GM19452 (cell line): ENCODE results near the gene ORC5.
"Not testable (repeated sequence)": the region's sequence is repeated elsewhere in the genome, so short reads cannot be mapped to it uniquely, and the experiment has no call there.

Experiments used
- ATAC-seq: cut with Tn5 transposase; IDR thresholded peaks from one replicate; pipeline ENCODE4 v1.9.1; 2021; ENCODE audit not compliant: unreplicated experiment

Gene ORC5

DNA sequence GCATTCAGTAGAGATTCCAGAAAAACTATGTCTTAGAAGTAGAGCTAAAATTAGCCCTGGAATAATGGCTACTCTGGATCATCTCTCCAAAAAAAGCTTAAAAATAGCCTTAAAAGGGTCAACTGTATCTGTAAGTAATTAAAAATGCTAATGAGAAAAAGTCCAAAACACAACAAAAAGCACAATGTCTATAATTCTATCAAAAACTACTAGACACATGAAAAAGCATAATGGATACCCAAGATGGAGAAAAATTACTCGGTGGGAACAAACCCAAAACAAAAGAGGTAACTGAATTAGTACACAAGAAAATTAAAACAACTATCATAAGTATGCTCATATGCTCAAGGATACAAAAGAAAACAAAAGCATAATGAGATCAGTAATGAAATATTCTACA is 15.4 kb downstream of the ORC5 start:
- no peak for ATAC-seq

DNA sequence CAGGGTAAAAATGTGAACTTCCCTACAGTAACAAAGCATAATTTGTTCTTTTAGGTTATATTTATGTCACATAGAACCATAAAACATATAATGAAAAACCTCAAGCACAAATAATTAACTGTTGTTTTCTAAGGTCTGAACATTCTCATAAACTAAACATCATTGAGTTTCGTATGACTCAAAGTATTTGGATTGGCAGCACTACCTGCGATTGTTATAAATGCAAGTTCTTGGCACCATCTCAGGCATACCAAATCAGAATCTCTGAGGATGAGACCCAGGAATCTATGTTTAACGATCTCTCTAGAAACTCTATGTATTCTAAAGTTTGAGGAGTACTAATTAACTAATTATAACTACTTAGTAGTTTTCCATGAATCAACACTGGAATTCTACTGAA is 22.5 kb downstream of the ORC5 start:
- no peak for ATAC-seq

DNA sequence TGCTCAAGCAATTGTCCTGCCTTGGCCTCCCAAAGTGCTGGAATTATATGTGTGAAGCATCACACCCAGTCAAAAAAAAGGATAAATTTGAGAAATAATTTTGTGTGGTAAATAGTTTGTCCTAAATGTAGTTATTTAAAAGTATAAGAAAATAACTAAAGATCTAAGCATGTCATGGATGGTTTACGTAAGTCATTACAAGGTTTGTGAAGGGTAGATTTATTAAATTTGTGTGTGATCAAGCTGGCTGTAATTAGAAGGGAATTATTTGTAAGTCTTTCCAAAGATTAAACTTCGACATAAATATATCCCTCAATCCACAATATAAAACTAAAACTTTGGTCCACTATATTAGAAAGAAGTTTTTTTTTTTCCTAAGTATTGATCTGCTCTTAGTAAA is 28.6 kb downstream of the ORC5 start:
- no peak for ATAC-seq

DNA sequence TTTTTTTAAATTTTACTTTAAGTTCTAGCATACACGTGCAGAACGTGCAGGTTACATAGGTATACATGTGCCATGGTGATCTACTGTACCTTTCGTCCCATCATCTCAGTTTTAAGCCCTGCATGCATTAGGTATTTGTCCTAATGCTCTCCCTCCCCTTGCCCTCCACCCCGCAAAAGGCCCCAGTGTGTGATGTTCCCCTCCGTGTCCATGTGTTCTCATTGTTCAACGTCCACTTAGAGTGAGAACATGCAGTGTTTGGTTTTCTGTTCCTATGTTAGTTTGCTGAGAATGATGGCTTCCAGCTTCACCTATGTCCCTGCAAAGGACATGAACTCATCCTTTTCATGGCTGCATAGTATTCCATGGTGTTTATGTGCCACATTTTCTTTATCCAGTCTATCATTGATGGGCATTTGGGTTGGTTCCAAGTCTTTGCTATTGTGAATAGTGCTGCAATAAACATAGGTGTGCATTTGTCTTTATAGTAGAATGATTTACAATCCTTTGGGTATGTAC is 30.2 kb downstream of the ORC5 start:
- ATAC-seq, result not testable (repeated sequence)

DNA sequence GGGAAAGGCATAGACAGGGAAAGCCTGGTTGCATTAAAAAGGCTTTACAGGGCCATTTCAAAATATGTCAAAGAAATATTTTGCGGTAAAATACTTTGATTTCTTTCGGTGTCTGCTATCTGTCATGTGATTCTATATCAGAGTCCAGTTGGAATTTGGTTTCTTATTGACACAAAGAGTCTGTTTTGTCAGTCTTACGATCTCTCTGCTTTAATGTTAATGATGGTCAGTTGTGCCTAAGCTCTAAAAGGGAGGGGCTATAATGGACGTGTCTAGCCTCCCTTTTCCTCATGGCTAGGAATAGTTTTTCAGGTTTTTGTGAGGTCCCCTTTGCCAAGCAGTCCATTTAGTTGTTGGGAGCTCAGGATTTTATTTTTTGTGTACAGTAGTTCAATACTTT is 31.5 kb downstream of the ORC5 start:
- no peak for ATAC-seq

DNA sequence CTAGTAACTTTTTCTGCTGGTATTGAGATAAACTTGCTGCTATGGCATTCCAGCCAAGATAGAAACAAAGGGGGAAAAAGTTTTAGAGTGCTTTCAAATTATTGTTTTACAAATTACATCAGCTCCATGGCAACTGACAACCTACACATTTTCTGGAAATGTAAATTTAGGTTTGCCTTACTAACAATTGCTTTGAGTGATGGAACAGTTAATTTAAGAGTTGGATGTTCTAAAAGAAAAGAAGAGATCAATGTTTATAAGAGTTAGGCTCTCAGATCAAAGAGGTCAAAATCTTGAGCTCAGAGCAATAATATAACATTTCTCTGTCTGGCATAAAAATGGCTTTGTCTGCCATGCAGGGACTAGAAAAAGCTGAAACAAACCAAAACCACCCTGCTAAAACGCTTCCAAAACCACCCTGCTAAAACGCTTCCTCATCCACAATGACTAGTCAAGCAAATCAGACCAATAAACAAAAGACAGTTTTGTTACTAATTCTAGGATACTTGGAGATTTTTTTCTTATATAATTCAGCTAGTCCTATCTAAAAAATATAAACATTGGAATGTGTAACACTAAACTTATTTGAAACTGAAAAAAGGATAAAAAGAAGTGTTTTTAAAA is 32.3 kb downstream of the ORC5 start:
- ATAC-seq, result no peak

DNA sequence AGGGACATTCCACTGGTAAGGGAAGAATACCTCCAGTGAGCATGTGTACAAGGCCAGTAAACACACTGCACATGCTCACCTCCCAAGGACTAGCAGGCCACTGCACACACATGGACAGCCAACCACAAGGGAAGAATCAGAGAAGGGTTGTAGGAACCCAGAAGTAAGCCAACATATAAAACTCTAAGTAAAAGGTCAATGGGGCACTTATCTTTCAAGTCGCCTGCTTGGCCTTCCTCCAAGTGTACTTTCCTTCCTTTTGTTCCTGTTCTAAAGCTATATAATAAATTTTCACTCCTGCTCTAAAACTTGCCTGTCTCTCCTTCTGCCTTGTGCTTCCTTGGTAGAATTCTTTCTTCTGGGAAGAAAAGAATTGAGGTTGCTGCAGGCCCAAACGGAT is 33.0 kb downstream of the ORC5 start:
- no peak for ATAC-seq

DNA sequence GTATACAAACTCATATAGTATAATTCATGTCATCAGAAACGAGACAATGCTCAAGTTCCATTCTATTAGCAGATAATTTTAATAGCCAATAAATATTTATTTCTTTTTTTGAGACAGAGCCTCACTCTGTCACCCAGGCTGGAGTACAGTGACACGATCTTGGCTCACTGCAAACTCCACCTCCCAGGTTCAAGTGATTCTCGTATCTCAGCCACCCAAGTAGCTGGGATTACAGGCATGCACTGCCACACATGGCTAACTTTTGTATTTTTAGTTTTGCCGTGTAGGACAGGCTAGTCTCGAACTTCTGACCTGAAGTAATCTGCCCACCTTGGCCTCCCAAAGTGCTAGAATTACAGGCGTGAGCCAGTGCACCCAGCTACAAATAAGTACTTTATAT is 45.7 kb downstream of the ORC5 start:
- no peak for ATAC-seq

DNA sequence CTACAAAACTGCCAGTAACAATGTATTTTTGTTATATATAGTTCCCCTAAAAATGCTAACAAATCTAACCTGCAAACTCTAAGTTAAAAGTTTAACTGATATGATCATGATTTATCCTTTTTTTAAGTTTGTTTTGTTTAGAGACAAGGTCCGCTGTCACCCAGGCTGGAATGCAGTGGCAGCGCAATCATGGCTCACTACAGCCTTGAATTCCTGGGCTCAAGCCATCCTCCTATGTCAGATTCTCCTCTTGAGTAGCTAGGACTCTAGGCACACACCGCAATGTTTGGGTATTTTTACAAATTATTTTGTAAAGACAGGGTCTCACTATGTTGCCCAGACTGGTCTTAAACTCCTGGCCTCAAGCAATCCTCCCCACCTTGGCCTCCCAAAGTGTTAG is 46.6 kb downstream of the ORC5 start:
- ATAC-seq, result no peak

DNA sequence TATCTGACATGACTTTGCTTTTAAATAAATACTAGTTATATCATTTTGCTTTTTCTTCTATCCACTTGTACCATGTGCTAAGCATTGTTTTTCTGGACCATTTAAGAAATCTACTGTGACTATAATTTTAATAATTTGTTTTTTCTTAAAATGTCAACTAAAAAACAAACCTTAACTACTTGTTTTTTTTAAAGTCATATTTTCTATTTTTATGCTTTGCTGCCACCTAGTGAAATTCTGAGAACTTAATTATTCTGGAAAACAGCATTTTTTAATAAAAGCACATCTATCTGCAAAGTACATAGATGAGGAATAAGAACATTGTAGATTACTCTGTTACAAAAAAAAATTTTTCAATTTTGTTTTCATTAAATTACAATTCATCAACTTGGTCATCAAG is 47.4 kb downstream of the ORC5 start:
- no peak for ATAC-seq

DNA sequence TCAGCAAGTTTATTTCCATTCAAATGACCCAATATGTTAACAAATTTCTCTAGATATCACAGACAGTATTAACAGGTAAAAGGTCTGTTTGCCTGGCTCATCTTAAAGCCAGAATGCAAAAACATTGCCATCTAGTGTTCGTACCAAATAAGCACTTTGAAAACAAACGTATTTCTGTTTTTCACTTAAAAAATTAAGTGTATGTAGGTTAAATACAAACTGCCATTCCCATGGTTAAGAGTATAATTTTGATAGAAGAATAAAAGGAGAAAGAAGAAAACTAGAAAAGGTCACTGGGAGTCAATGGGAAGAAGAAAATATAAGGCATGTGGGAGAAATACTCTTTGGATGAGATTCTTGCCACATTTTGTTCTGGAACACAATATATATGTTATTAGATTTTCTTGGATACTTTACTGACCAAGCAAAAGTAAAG is 51.0 kb downstream of the ORC5 start:
- ATAC-seq, result no peak

DNA sequence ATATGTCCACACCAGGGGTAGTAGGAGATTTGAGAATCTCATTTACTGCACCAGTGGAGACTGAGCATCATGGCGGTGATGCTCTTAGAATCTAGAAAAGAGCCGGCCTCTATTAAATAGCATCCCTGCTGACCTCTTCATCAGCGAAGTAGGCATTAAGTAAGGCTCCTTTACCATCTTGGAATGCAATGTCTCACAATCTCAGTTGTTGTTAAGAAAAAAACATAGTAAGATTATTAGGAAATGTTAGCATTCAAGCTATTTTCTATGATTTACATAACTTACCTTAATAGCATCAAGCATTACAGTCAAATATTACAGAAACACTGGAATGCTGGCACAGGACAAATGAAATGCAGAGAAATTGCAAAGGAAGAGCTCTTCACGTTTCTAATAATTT is 54.5 kb downstream of the ORC5 start:
- no peak for ATAC-seq

DNA sequence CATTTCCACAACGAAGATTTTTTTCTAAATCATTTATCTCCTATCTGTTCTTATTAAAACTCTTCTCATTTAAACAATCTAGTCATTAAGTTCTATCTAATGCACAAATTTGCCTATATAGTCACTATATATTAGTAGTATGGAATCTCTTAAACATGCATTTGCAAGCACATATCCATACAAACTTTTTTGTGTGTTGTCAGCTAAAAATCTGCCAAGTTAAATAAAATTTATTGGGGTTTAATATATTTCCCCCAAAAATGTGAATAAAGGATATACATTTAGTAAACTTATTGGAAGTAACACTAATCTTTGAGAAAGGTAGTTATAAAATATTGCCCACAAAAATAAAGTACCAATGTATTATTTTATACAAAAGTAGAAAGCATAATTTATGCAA is 55.3 kb downstream of the ORC5 start:
- ATAC-seq, result no peak

DNA sequence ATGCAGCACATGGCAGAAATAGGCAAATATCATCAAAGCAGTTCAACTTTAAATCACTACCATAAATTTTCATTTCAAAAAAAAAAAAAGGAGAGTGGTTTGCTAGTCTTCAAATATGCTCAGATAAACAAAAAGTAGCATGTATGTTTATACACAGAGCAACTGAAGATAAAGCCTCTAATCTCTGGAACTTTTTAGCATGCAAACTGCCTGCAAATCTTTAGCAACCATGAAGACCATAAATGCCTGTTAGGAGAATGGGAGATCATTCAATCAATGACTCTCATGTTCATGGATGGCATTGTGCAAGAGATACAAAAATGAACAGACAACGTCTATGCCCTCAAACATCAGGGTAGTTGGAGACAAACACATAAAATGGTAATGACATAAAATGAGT is 57.3 kb downstream of the ORC5 start:
- no peak for ATAC-seq

DNA sequence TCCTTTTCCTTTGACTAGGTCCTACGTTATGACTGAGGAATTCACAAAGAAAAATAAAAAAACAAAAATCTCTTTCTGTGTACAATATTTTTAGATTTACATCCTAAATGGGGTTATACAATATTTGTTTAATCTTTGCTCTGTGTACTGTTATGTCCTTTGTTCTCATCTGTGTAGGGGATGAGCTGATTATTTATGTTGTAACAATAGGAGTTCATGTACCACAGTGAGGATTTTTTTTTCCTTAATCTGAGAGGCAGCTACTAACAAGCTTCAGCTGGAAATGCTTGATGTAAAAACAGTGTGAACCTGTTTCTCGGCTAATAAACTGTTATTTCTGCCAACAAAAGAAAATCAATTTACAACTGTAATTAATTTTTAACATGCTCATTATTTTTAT is 58.0 kb downstream of the ORC5 start:
- no peak for ATAC-seq

DNA sequence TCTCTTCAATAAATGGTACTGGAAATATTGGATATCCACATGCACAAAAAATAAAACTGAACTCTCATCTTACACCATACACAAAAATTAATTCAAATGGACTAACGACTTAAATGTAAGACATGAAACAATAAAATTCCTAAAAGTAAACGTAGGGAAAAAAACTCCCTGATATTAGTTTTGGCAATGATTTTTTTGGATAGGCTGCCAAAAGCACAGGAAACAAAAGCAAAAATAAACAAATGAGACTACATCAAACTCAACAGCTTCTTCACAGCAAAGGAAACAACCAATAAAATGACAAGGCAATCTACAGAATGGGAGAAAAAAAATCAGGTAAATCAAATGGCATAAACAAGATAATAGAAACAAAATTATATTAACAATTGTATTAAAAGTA is 65.7 kb downstream of the ORC5 start:
- ATAC-seq, result no peak

DNA sequence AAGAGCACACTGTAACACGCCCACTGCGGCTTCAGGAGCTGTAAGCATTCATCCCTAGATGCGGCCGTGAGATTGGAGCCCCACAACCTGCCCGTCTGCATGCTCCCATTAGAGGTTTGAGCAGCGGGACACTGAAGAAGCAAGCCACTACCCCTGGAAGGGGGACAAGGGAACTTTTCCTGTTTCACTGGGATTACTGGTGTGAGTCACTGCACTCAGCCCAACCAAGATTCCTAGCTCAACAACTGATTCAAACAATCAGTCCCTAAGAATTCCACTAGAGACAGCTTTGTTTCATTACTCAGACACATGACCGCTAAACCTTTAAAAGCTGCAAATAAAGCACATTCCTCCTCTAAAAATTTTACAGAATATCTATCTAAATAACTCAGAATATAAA is 69.8 kb downstream of the ORC5 start:
- no peak for ATAC-seq

DNA sequence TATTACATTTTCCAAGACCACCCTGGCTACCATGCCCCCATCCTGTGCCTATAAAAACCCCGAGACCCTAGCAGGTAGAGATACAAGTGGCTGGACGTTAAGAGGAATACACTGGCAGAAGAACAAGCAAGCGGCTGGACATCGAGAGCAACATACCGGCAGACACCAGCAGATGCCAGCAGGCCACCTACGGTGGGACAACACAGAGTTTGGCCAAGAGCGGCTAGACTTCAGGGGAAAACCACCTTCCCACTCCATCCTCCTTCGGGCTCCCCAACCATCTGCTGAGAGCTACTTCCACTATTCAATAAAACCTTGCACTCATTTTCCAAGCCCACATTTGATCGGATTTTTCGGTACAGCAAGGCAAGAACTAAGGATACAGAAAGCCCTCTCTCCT is 70.3 kb downstream of the ORC5 start:
- no peak for ATAC-seq

DNA sequence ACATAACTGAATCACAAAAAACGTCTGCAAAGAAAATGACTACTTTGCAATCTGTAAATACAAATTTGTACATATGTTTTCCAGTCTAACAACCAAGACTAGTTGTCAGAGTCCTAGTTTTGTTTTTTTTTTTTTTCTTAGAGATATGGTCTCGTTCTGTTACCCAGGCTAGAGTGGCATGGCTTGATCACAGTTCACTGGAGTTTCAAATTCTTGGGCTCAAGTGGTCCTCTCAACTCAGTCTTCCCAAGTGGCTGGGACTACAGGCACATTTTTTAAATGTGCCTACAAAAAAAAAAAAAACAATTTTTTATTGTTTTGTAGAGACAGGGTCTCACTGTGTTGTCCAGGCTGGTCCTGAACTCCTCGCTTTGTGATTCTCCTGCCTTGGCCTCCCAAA is 70.8 kb downstream of the ORC5 start:
- no peak for ATAC-seq

DNA sequence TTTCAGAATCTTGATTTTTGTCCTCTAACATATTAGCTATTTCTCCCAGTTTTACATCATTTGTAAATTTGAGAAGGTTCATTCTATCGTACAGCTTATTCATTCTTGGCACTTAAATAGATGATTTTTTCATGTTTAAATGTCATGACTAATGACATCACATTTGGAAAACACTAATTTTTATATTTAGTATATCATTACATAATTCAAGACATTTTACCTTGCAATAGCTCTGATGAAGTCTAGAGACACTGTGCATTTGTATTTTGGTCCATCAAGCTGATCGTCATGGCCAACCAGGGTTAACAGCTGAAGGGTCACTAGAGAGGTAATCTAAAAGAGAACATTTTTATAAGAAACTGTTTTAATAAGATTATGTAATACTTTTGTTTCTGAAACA is 71.3 kb downstream of the ORC5 start:
- ATAC-seq, result no peak

DNA sequence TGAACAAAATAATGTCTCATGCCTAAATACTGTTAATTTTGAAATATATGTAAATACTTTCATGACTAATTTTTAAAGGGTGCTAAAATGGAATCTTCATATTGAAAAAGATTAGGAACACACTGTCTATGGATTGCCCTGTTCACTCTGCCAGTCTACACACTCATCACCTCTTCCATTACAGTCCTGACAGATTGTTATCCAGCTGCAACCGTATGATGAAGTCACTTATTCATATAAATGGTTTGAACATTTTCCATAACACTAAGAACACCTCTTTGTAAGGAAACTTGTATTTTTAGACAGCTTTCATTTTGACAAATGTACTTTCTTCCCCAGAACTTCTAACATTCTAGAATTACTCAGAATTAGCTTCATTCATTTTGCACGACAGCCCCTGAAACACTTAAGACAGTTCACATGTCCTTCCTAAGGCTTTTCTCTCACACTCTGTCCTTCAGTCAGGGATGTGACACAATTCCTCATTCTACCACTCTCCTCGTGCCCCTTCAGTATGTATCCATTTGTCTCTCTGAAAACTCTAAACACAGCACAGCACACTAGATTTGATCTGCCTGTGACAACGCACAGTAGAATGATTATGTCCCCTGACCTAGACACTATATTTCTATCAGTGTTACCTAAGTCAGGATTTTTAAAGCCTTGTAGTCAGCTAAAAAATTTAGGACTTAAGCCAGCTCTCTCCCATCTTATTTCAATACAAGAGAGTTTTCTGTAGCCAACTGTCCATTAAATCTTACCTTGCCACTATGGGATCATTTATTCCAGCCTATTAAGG is 71.9 kb downstream of the ORC5 start:
- no peak for ATAC-seq

DNA sequence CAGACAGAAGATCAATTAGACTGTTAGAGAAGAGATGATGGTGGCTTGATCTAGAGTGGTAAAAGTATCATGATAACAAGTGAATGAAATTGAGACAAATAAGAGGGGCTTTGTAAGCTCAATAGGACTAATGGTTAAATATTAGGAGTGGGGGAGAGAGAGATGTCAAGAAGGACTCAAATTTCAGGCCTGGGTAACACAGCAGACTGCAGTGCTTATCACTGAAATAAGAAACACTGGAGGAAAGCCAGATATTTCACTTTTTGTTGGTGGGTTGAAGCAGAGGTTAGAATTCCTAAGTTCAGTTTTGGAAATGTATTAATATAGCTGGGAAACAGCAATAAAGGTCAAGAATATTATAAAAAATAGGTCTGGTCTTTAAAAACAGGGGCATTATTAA is 74.6 kb downstream of the ORC5 start:
- no peak for ATAC-seq

DNA sequence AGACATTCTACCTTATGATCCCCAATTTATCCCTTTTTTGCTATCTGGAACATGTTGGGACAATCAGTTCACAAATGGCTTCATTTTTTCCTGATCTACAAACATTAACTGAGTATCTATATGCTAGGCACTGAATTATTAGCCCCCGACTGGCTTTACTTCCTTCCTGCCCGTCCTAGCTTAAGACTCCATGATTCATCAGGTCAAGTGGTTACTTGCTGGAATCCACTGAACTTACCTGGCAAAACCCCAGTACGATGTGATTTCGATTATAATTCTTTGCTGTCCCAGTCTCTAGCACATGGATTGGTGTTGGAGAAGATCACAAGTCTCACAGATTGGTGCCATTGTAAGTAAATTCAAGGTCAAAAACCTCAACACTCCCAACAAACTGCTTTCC is 77.1 kb downstream of the ORC5 start:
- ATAC-seq, result no peak
